LNCAP (cell line): ENCODE measurements around the gene SRP19.

Experiments used
- CTCF ChIP-seq: fragments of 450-650 bp; IDR thresholded peaks from 2 replicates; pipeline ENCODE4 v1.5.1; 2017; ENCODE audit warnings: mild to moderate bottlenecking

SRP19 gene

GRCh38 chr5:112833971-112834370 lies 27.1 kb upstream of the SRP19 start:
- TF ChIP-seq CTCF: no peak

GRCh38 chr5:112844489-112844888 lies 16.6 kb upstream of the SRP19 start:
- no peak for TF ChIP-seq CTCF

- TF ChIP-seq CTCF: no peak
Observed at GRCh38 chr5:112846556-112846955, 14.5 kb upstream of the SRP19 start.

GRCh38 chr5:112847306-112847705 lies 13.8 kb upstream of the SRP19 start:
- TF ChIP-seq CTCF: no peak

- TF ChIP-seq CTCF: peak; percentile 64
Observed at GRCh38 chr5:112848116-112848811, 12.8 kb upstream of the SRP19 start.

GRCh38 chr5:112849912-112850311 lies 11.2 kb upstream of the SRP19 start:
- TF ChIP-seq CTCF: no peak

- no peak for TF ChIP-seq CTCF
Observed at GRCh38 chr5:112854651-112855050, 6.4 kb upstream of the SRP19 start.

- TF ChIP-seq CTCF: no peak
Observed at GRCh38 chr5:112857866-112858265, 3.2 kb upstream of the SRP19 start.
